ENCODE results near the gene SCPEP1. TPM values are rescaled to one million over a fixed set of nuclear protein-coding genes. Genes with fewer than 3 reads are reported as not detected.
A peak's percentile ranks its signal among the peaks of the same experiment; 100 is the strongest.
"Not testable (repeated sequence)": the region's sequence is repeated elsewhere in the genome, so short reads cannot be mapped to it uniquely, and the experiment has no call there.

SCPEP1 gene
- total and polyA plus RNA-seq, 7 experiments from 2014 or later, result 8.4 to 81.6 (median 28.9) TPM

DNA sequence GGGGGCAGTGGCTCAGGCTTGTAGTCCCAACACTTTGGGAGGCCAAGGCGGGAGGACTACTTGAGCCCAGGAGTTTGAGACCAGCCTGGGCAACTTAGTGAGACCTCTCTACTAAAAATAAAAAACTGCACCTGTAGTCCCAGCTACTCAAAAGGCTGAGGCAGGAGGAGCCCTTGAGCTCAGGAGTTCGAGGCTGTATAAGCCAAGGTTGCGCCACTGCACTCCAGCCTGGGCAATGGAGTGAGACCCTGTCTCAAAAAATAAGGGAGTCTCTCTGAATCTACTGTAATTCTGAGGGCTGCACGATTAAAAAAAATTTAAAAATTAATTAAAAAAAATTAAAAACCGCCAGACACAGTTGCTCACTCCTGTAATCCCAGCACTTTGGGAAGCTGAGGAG is 20.9 kb upstream of the SCPEP1 start:
- POLR2A ChIA-PET, result no interaction called here
- Histone ChIP-seq H3K9me3 (ENCODE audit: control insufficient read depth in 2 of 3, low read length in 3 of 3) (no peaks in the 10 kb centered on the region), H3K4me3 (ENCODE audit: low read length) (no peak overlapping the region), H3K27ac (ENCODE audit: low read depth, low read length) (no peak overlapping the region), H3K4me1 (ENCODE audit: control insufficient read depth in 2 of 2, insufficient read depth in 2 of 2, low read length in 2 of 2) (peaks cover 6 to 11% of the 10 kb centered on the region in 2 donors), H3K27me3 (ENCODE audit: control insufficient read depth in 2 of 2, insufficient read depth in 2 of 2, low read length in 2 of 2) (no peaks in the 10 kb centered on the region), H3K36me3 (ENCODE audit: control insufficient read depth in 2 of 3, insufficient read depth in 3 of 3, low read length in 3 of 3) (peaks cover 0 to 9% (median 0%) of the 10 kb centered on the region in 3 experiments)
- no peak overlapping the region for H3K4me3 Mint-ChIP-seq
- peaks cover 14 to 49% (median 32%) of the 10 kb centered on the region in 7 donors for H3K4me1 Mint-ChIP-seq
- CTCF ChIA-PET, result no interaction called here
- DNase-seq (no peak), ATAC-seq (no peak)
- H3K27me3 Mint-ChIP-seq, result peaks cover 0 to 2% (median 0%) of the 10 kb centered on the region in 5 donors
- no peak overlapping the region for H3K27ac Mint-ChIP-seq
- intact Hi-C loops (cut with micrococcal nuclease), result no loop called here
- H3K36me3 Mint-ChIP-seq, result peaks cover 0 to 5% (median 4%) of the 10 kb centered on the region in 5 donors
- peaks cover 0 to 2% (median 0%) of the 10 kb centered on the region in 11 donors for H3K9me3 Mint-ChIP-seq

DNA sequence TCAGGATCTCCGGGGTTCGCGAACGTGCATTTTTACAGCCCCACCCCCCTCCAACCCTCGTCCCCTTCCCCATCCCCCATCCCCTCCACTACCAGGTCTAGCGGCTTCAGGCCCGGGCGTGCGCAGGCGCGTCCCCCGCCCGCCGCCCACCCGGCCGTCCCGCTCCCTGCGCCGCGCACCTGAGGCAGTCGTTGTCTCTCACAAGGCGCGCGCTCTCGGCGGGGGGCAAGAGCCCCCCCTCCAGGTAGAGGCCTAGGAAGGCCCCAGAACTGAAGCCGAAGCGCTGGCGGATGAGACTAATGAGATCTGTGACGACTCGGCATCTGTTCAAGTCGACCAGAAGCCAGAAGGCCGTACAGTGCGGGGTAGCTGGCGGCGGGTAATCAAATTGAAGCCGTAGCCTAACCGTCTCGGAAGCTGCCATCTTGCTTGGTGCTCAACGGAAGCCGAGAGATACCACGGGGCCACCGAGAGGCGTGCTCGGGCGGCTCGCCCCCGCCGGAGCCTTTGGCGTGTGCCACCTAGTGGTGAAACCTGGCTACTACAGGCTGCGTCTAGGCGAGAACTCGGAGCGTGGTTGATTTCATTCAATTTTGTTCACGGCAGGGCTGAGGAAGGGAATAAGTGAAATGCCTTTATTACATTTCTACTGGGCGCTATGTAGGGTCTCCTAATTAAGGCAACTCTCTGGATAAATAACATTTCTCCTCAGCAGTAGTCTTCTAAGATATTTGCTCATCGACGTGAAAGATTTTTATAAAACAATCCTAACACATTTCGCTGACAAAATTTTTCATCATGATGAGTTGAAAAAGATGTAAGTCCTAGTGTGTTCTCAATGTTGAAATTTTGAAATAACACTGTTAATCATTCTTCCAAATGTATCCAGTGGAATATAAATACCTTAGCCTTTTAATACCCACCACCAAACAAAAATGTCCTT is 17.1 kb upstream of the SCPEP1 start, which contains the start of gene COIL:
TSS of gene COIL (minus strand) at position 455 of the 943 bp plus-strand sequence. CDS start at position 424, 31 bp downstream.
- peaks cover 0 to 2% (median 0%) of the 10 kb centered on the region in 11 donors for H3K9me3 Mint-ChIP-seq
- H3K9me3 ChIP-seq (ENCODE audit: control insufficient read depth in 2 of 3, low read length in 3 of 3), result no peaks in the 10 kb centered on the region

DNA sequence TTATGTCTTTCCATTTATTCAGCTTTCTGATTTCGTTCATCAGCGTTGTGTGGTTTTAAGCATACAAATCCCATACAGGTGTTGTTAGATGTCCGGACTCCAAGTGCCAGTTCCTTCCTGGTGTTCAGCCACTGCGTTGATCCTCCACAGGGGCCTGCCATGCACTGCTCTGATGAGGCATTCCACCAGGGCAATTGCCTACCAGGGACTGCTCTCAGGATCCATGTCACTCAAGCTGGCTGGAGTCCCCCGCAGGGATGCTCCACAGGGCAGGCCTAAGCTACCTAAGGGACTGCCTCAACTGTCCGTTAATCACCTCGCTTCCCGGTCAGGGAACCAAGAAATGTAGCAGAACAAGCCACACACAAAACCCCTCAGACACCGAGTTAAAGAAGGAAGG is 12.7 kb upstream of the SCPEP1 start:
- not testable (repeated sequence) for H3K27ac Mint-ChIP-seq

More for the DNA sequence above, 17.1 kb upstream of the SCPEP1 start, which contains the start of gene COIL:
- Mint-ChIP-seq H3K4me3 (peak within 1 kb of the TSS; percentile 80 to 93 (median 86)), H3K4me1 (peaks cover 14 to 34% (median 28%) of the 10 kb centered on the region in 7 donors), H3K27ac (peak within 1 kb of the TSS; percentile 78 to 95 (median 91)), H3K36me3 (peaks cover 0 to 5% (median 0%) of the 10 kb centered on the region in 5 donors), H3K27me3 (peaks cover 0 to 3% (median 0%) of the 10 kb centered on the region in 5 donors)
- CTCF ChIA-PET, result no interaction called here
- H3K4me1 ChIP-seq (ENCODE audit: control insufficient read depth in 2 of 2, insufficient read depth in 2 of 2, low read length in 2 of 2), result peaks cover 6 to 11% of the 10 kb centered on the region in 2 donors
- H3K36me3 ChIP-seq (ENCODE audit: control insufficient read depth in 2 of 3, insufficient read depth in 3 of 3, low read length in 3 of 3), result peaks cover 0 to 9% (median 0%) of the 10 kb centered on the region in 3 experiments
- intact Hi-C loops (cut with micrococcal nuclease), result loop anchor here (1.0 to 5.0 kb wide), 10 partner anchors 17 to 364 kb away; partner anchors contain the start of genes AKAP1 (in 2 of the 2), SCPEP1 (in 2 of the 2), TRIM25 (in 2 of the 2) and C17orf67 (in 1 of the 2)
- H3K27ac ChIP-seq (ENCODE audit: low read depth, low read length), result peak within 1 kb of the TSS; percentile 97
- H3K27me3 ChIP-seq (ENCODE audit: control insufficient read depth in 2 of 2, insufficient read depth in 2 of 2, low read length in 2 of 2), result no peaks in the 10 kb centered on the region
- DNase-seq (peak; percentile 90 to 96 (median 92)), ATAC-seq (peak; percentile 100)
- POLR2A ChIA-PET, result interaction anchor here (0.5 to 1.8 kb wide), 4 partner anchors 17 to 124 kb away, joined by 3 to 6 read pairs (median 5); partner anchors contain the start of gene SCPEP1
- peak within 1 kb of the TSS; percentile 80 for H3K4me3 ChIP-seq (ENCODE audit: low read length)

DNA sequence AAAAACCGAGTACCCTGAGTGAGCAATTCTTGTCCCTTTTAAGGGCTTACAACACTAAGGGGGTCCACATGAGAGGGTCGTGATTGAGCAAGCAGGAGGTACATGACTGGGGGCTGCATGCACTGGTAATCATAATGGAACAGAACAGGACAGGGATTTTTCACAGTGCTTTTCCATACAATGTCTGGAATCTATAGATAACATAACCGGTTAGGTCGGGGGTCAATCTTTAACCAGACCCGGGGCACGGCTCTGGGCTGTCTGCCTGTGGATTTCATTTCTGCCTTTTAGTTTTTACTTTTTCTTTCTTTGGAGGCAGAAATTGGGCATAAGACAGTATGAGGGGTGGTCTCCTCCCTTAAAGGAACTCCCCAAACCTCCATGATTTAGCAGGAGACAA is 12.2 kb upstream of the SCPEP1 start:
- H3K36me3 ChIP-seq (ENCODE audit: control insufficient read depth in 2 of 3, insufficient read depth in 3 of 3, low read length in 3 of 3); intact Hi-C loops (cut with micrococcal nuclease); H3K9me3 ChIP-seq (ENCODE audit: control insufficient read depth in 2 of 3, low read length in 3 of 3); H3K4me3 ChIP-seq (ENCODE audit: low read length); H3K4me3 Mint-ChIP-seq; H3K27ac Mint-ChIP-seq; DNase-seq; POLR2A ChIA-PET; H3K27ac ChIP-seq (ENCODE audit: low read depth, low read length); H3K36me3 Mint-ChIP-seq; H3K9me3 Mint-ChIP-seq; H3K27me3 ChIP-seq (ENCODE audit: control insufficient read depth in 2 of 2, insufficient read depth in 2 of 2, low read length in 2 of 2); H3K4me1 ChIP-seq (ENCODE audit: control insufficient read depth in 2 of 2, insufficient read depth in 2 of 2, low read length in 2 of 2); CTCF ChIA-PET; ATAC-seq: not testable (repeated sequence)
- peaks cover 0 to 18% (median 0%) of the 10 kb centered on the region in 5 donors for H3K27me3 Mint-ChIP-seq
- peaks cover 0 to 11% (median 5%) of the 10 kb centered on the region in 7 donors for H3K4me1 Mint-ChIP-seq

More for the DNA sequence above, 12.7 kb upstream of the SCPEP1 start:
- DNase-seq; H3K27me3 ChIP-seq (ENCODE audit: control insufficient read depth in 2 of 2, insufficient read depth in 2 of 2, low read length in 2 of 2); H3K36me3 ChIP-seq (ENCODE audit: control insufficient read depth in 2 of 3, insufficient read depth in 3 of 3, low read length in 3 of 3); H3K9me3 Mint-ChIP-seq; H3K4me3 Mint-ChIP-seq; intact Hi-C loops (cut with micrococcal nuclease); CTCF ChIA-PET; POLR2A ChIA-PET; H3K9me3 ChIP-seq (ENCODE audit: control insufficient read depth in 2 of 3, low read length in 3 of 3); ATAC-seq; H3K27ac ChIP-seq (ENCODE audit: low read depth, low read length); H3K4me1 ChIP-seq (ENCODE audit: control insufficient read depth in 2 of 2, insufficient read depth in 2 of 2, low read length in 2 of 2); H3K4me3 ChIP-seq (ENCODE audit: low read length); H3K36me3 Mint-ChIP-seq: not testable (repeated sequence)
- Mint-ChIP-seq H3K27me3 (peaks cover 0 to 14% (median 0%) of the 10 kb centered on the region in 5 donors), H3K4me1 (peaks cover 0 to 11% (median 5%) of the 10 kb centered on the region in 7 donors)

DNA sequence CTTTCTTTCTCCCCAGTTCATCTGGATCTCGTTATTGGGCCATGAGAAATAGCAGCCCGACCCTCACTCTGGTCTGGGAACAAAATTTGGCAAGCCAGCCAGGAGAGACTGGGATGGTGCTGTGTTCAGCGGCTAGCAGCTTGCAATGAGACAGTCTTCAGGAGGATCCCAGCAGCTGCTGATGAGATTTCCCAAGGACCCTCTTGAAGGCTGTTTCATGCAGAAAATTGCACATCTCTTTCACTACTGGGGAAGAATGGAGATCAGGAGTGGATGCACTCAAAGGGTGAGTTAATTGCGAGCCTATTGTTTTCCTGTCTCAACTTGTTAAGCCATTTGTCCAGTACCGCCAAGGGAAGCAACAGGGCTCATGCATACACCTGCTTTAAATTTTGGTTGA is 11.6 kb upstream of the SCPEP1 start:
- peaks cover 0 to 6% (median 0%) of the 10 kb centered on the region in 7 donors for H3K4me1 Mint-ChIP-seq
- ChIA-PET CTCF (no interaction called here), POLR2A (interaction anchor here (1.8 kb wide), 1 partner anchor 11 kb away, joined by 11 read pairs; the partner anchor contains the start of gene SCPEP1)
- H3K27ac Mint-ChIP-seq, result no peak overlapping the region
- H3K4me3 Mint-ChIP-seq, result no peak overlapping the region
- Histone ChIP-seq H3K4me3 (ENCODE audit: low read length) (no peak overlapping the region), H3K27ac (ENCODE audit: low read depth, low read length) (no peak overlapping the region), H3K4me1 (ENCODE audit: control insufficient read depth in 2 of 2, insufficient read depth in 2 of 2, low read length in 2 of 2) (no peaks in the 10 kb centered on the region), H3K27me3 (ENCODE audit: control insufficient read depth in 2 of 2, insufficient read depth in 2 of 2, low read length in 2 of 2) (no peaks in the 10 kb centered on the region), H3K9me3 (ENCODE audit: control insufficient read depth in 2 of 3, low read length in 3 of 3) (no peaks in the 10 kb centered on the region), H3K36me3 (ENCODE audit: control insufficient read depth in 2 of 3, insufficient read depth in 3 of 3, low read length in 3 of 3) (no peaks in the 10 kb centered on the region)
- peaks cover 0 to 23% (median 0%) of the 10 kb centered on the region in 5 donors for H3K27me3 Mint-ChIP-seq
- DNase-seq (no peak), ATAC-seq (no peak)
- intact Hi-C loops (cut with micrococcal nuclease), result no loop called here
- H3K9me3 Mint-ChIP-seq, result no peaks in the 10 kb centered on the region
- no peaks in the 10 kb centered on the region for H3K36me3 Mint-ChIP-seq

DNA sequence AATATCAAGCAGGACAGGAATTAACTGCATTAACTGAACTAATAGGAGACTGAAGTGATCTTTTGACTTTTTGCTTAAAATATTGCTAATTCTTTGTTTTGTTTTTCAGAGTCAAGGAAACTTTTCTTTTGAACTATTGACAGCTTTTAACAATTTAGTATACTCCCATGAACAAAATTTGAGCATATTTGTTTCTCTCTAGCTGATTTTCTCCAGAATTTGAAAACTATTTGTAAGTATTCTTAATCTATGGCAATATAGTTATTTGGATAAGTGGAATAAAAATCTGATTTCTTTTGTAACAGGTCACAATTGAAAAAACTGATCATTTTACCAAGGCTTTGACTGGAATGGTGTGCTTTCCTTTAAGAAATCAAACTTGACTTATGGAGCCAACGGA is 7.0 kb upstream of the SCPEP1 start:
- Mint-ChIP-seq H3K36me3 (no peaks in the 10 kb centered on the region), H3K4me3 (no peak overlapping the region), H3K4me1 (no peaks in the 10 kb centered on the region), H3K9me3 (peaks cover 0 to 2% (median 0%) of the 10 kb centered on the region in 11 donors), H3K27ac (no peak overlapping the region), H3K27me3 (peaks cover 0 to 52% (median 0%) of the 10 kb centered on the region in 5 donors)
- Histone ChIP-seq H3K27me3 (ENCODE audit: control insufficient read depth in 2 of 2, insufficient read depth in 2 of 2, low read length in 2 of 2) (no peaks in the 10 kb centered on the region), H3K4me3 (ENCODE audit: low read length) (no peak overlapping the region), H3K4me1 (ENCODE audit: control insufficient read depth in 2 of 2, insufficient read depth in 2 of 2, low read length in 2 of 2) (no peaks in the 10 kb centered on the region), H3K9me3 (ENCODE audit: control insufficient read depth in 2 of 3, low read length in 3 of 3) (no peaks in the 10 kb centered on the region), H3K27ac (ENCODE audit: low read depth, low read length) (no peak overlapping the region), H3K36me3 (ENCODE audit: control insufficient read depth in 2 of 3, insufficient read depth in 3 of 3, low read length in 3 of 3) (no peaks in the 10 kb centered on the region)
- ChIA-PET CTCF (no interaction called here), POLR2A (no interaction called here)
- DNase-seq (no peak), ATAC-seq (no peak)
- intact Hi-C loops (cut with micrococcal nuclease), result no loop called here

All from naive thymus-derived CD4-positive, alpha-beta T cell (primary cell).